ENCODE results near the gene PRL.
A peak's percentile ranks its signal among the peaks of the same experiment; 100 is the strongest.

The PRL gene

GRCh38 chr6:22296936-22297335 is at the start of gene PRL:
PRL (minus strand) TSS chr6:22297036; CDS start chr6:22296982, 54 bp downstream.
- no peak for DNase-seq

DNA sequence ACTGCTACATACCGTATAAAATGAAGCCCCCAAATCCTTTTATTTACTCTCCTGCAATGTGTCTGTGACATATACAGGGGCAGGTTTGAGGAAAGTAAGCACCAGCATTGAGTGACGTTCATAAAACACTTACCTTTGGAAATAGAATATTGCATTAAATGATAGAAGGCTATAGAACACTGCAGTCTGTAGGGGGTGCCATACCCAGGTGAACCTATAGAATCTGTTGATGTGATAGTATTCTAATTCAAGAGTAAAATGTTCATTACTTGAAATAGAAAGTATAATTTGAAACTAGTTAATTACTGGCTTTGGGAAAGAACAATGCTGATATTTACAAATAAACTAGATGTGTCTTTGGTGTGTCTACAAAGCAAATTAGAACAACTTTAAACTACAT is 47.0 kb upstream of the PRL start:
- DNase-seq, result no peak

- peak; percentile 32 for DNase-seq
Observed at GRCh38 chr6:22334778-22335177, 37.9 kb upstream of the PRL start.

- no peak for DNase-seq
Observed at GRCh38 chr6:22333802-22334201, 37.0 kb upstream of the PRL start.

- DNase-seq, result peak; percentile 12
Observed at GRCh38 chr6:22332711-22333110, 35.9 kb upstream of the PRL start.

DNA sequence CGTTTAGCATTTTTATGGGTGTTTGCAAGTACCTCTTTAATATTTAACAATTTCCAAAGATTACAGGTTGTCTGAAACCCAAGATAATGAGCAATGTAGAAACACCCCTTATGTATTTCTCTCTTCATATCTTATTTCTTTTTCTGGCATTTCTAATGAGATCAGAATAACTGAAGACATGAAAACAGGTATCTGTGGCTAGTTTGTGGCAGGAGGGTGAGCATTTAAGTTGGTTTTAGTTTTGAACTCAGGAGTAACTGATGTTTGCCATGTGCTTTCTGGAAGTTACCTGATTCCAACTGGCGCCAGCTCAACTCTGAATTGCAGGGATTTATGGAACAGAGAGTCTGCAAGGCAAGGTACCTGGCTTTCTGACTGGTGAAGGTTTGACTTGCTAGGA is 35.4 kb upstream of the PRL start:
- no peak for DNase-seq

GRCh38 chr6:22330941-22331340 is 34.1 kb upstream of the PRL start:
- DNase-seq, result no peak

DNA sequence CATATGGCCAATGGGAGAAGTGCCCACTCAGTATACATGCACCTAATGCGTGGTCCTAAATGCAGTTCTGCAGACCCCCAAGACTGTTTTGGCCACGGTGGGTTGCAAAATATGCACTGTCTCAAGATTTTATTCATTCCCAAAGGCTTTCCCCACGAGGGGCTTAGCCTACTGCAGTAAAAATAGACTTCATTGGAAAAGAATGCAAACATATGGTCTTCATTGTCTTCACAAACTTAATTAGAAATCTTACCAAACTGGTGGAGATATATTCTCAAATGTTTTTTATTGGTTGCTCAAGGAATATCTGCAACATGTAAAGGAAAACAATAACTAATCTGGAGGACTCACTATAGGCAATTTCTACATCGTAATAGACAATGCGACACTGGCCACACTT is 31.6 kb upstream of the PRL start:
- DNase-seq, result no peak

DNA sequence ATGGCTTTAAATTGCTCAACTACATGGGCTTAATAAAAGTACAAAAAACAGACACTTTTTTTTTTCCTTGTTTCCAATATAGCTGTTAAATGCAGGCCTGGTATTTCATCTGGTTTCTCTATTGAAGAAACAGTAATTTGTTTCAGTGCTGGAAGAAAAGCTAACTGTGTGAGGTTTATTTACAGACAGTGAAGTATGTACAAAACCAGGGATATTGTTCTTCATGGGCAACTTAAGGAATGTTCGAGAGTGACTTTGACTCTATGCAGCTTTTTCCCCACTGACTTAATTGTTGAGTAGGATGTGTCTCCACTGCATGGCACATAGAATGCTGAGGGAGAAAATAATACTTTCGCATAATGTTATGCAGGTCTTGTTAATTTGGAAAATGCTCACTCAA is 31.0 kb upstream of the PRL start:
- no peak for DNase-seq

DNA sequence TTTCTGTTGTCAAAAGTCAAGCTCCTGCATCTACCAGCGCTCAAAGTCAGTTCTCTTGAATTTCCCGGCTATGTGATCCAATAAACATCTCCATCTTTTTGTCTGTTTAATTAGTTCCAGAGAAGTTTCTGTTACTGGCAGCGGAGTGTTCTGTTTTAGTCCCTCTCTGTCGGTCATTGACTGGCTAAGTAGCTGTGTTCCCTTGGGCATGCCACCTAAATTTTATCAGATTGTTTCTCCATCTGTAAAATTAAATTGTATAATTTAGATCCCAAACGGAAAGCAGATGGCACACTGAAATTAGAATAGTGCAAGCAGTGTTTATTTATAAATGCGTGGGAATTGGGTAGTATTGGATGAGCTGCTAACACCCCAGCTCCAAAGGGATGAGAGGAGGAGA is 29.7 kb upstream of the PRL start:
- DNase-seq, result no peak

GRCh38 chr6:22325481-22325880 is 28.6 kb upstream of the PRL start:
- no peak for DNase-seq

GRCh38 chr6:22323848-22324247 is 27.0 kb upstream of the PRL start:
- DNase-seq, result no peak

DNA sequence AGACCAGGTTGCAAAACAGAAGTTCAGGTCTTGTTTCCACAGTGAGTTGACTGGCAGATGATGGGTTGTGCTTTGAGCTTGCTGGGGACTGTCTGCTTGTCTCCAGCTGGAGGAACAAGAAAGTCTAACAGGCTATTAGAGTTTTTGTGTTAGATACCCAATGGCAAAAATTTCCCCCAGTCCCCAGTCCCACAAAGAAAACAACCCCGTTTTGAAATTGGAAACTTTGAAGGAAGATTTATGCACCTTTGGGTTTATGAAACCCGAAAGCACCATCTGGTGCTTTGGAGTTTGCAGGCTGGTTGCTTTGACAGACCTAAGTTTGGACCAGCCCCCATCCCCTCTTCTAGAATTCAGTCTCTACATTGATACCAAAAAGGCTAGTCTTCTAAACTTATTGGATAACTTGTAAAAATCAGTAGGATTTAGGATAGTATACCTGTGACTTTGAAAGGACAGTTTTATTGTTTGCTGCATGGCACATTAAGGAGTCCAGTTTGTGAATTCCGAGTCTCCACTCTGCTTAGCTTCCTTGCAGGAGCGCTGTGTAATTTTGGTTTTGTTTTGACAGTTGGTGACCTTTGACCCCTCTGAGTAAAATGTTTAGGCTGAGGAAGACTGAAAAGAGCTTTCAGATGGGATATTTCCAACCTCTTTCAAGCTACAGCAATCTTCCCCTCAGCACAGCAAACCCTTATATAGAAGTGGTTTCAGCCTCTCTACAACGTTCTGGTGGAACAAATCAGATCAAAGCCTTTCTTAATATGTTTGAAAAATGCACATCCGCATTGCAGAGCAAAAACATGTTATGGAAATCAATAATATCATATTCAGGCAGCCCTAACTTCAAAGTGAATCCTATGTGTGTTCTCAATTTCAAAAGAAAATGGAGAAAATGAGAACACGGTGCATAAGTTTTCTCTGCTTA is 25.5 kb upstream of the PRL start:
- no peak for DNase-seq

DNA sequence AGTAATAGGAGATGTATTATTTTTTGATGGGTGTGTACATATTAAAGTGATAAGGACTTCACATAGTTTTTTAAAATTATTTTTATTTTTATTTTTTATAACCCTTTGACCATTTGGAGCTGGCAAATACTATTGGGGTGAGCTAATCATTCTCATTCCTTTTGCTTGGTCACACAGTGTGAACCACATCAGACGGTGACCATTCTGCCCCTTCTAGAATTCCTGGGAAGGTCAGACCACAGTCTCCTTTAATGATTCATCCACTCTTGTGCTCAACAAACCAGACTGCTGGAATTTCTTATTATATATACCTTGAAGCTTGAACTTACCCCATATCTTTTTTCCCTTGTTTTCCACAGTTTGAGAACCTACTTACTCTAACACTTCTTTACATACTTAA is 23.9 kb upstream of the PRL start:
- DNase-seq, result no peak

DNA sequence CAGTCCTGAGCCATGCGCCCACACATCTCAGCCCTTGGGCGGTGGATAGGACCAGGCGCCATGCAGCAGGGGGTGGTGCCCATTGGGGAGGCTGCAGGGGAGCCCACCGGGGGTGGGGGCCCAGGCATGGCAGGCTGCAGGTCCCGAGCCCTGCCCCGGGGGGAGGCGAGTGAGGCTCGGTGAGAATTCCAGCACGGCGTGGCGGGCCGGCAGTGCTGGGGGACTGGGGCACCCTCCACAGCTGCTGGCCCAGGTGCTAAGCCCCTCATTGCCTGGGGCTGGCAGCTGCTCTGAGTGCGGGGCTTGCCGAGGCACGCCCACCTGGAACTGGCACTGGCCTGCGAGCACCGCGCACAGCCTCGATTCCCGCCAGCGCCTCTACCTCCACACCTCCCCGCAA is 21.6 kb upstream of the PRL start:
- no peak for DNase-seq

- DNase-seq, result no peak
Observed at GRCh38 chr6:22313796-22314195, 17.0 kb upstream of the PRL start.

- no peak for DNase-seq
Observed at GRCh38 chr6:22308939-22309338, 12.1 kb upstream of the PRL start.

DNA sequence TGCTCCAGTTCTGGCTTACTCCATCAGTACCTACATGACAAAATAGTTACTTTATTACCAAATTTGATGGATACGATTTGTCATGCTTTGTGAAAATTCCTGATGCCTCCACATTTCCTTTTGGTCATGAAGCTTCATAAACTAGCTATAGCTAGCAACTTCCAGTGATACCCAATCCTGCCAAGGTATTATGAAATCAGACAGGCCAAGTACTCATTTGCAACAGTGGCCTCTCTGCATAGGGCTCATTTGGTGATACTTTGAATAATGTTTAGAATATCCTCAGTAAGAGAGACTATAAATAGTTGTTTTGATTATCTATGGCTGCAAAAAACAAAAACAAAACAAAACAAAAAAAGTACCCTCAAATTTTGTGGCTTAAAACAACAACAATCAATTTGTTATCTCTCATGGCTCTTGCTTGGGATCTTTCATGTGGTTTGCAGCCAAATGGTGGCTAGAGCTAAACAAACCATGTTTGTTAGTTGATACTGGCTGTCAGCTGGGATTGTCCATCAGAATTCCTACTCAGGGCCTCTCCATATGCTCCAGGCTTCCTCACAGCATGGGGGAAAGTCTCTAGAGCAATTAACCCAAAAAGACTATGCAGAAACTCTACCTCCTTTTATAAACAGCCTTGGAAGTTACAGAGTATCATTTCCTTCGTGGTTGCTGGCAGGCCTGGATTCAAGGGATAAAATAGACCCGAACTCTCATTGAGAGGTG is 10.1 kb upstream of the PRL start:
- DNase-seq, result no peak

GRCh38 chr6:22302838-22303237 is 6.0 kb upstream of the PRL start:
- DNase-seq, result no peak

DNA sequence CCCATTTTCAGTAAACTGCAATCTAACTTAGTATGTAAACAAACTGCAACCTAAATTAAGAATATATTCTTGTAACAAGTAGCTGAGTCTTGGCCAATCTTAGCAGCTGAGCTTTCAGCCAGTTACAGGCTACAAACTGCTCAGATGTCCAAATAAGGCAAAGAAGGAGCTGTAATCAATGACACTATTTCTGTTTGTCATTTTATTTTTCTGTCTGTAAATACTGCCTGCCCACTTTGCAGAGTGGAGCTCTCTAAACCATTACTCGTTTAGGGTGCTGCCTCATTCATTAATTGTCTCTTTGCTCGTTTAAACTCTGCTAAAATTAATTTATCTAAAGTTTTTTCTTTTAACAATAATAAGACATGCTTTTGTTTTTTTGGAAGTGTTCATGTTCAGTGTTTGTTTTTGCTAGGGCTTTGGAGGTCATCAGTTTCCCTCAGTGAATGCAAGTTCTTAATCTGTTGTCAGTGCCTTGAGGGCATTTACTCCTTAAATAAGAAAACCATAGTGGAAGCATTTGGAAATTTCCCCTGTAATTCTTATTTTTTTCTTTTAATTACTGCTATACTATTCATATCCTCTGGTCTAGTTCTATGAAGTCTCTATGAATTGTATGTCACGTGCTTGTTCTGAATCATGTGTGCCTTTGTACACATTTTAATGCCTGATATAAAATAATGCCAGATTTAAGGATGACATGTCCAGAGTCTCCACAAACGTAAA is 3.6 kb upstream of the PRL start:
- DNase-seq, result no peak

GRCh38 chr6:22298475-22298890 is 1.6 kb upstream of the PRL start:
- DNase-seq, result no peak

DNA sequence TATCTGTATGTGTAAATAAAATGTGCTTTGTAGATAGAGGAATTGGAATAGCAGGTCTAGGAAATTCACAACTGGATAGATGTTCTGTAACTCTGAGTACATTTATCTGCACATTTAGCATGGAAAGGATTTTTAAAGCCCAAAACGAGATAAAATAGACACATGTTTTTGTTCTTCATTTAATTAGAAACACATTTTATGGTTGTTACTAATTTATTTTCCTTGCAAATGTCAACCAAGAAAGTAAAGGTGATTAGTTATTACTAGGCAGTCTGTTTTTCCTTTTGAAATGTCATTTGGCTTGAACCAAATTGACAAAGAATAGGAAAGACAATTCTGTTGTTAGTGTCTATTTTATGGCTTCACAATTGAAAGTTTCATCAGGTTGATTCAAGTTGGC is 769 bp downstream of the PRL start:
- no peak for DNase-seq

DNA sequence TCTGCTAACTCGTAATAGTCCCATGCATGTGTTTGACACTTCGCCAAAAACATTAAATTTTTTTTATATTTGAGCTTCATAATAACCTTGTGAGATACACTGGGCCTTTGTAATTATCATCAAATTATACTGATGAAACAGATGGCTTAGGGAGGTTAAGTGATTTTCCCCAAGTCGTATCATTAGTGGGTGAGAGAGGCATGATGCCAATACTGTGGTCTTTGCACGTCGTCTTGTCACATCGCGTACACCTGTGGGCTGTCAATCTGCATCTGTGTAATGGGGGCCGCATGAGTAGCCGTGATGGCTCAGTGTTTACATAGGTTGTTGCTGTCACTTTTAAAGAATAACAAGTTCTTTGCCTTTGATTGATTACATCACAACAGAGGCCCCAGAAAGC is 1.7 kb downstream of the PRL start:
- DNase-seq, result no peak

DNA sequence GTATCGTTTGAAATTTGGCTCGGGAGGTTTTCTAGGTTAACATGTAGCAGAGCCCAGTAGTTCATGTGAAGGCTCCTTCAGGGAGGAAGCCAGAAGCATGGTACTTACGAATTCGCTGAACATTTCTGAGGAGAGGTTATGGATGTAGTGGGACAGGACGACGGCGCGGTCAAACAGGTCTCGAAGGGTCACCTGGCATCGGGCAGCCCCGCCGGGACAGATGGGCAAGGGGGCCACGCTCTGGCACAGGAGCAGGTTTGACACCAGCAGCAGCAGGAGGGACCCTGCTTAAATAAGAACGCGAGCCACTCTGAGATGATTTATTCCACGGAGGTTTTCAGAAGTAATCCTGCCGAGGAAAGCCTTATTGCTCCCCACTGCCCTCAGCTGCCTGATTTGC is 2.5 kb downstream of the PRL start:
- DNase-seq, result no peak
